HUES64 (cell line): ENCODE results near the gene HADHB.
"Not testable (repeated sequence)": the region's sequence is repeated elsewhere in the genome, so short reads cannot be mapped to it uniquely, and the experiment has no call there.

ENCODE experiments used
- H3K27ac ChIP-seq: 2 replicates; pipeline ENCODE4 v1.7.0; 2013; ENCODE audit warnings: low read depth, low read length, inconsistent platforms
- H3K27me3 ChIP-seq: 2 replicates; pipeline ENCODE4 v1.6.1; 2013; ENCODE audit warnings: mild to moderate bottlenecking, low read length; ENCODE audit not compliant: insufficient read depth
- H3K36me3 ChIP-seq: 2 replicates; pipeline ENCODE4 v1.6.1; 2013; ENCODE audit warnings: mild to moderate bottlenecking, low read length; ENCODE audit not compliant: insufficient read depth
- H3K4me1 ChIP-seq: 2 replicates; pipeline ENCODE4 v1.6.1; 2013; ENCODE audit warnings: mild to moderate bottlenecking, low read length, moderate library complexity; ENCODE audit not compliant: insufficient read depth
- H3K4me3 ChIP-seq: 2 replicates; pipeline ENCODE4 v1.5.1; 2013; ENCODE audit warnings: mild to moderate bottlenecking, low read length, moderate library complexity
- H3K9ac ChIP-seq: 2 replicates; pipeline ENCODE4 v1.6.1; 2013; ENCODE audit warnings: mild to moderate bottlenecking, low read depth, low read length
- H3K9me3 ChIP-seq: 2 replicates; pipeline ENCODE4 v1.6.1; 2013; ENCODE audit warnings: low read depth, low read length; ENCODE audit not compliant: insufficient read depth
- WGBS: fragments of 150-250, 120-280 bp; methylation state at CpG from one replicate; pipeline ENCODE4 v1.1.7; 2013; ENCODE audit warnings: missing lambda C conversion rate; 5-methylcytosine and 5-hydroxymethylcytosine counted together

Gene HADHB

GRCh38 chr2:26298286-26298637, 53.5 kb downstream of the HADHB start:
- WGBS: 4% methylated on average over 17 of the region's 17 CpGs
- Histone ChIP-seq H3K36me3 (no peaks in the 10 kb centered on the region), H3K27me3 (peaks cover 25% of the 10 kb centered on the region; the same call in 1 of the 2 replicates), H3K9me3 (no peaks in the 10 kb centered on the region), H3K9ac (peak overlapping the region; percentile 62), H3K4me3 (peak overlapping the region; percentile 62), H3K4me1 (peaks cover 28% of the 10 kb centered on the region), H3K27ac (no peak overlapping the region)

- H3K9me3 ChIP-seq: no peaks in the 10 kb centered on the region
- H3K27me3 ChIP-seq: peaks cover 25% of the 10 kb centered on the region; the same call in 1 of the 2 replicates
- H3K9ac ChIP-seq: peak overlapping the region; percentile 62
- H3K27ac ChIP-seq: peak overlapping the region; percentile 55; the same call in 1 of the 2 replicates
- 3% methylated on average over 30 of the region's 30 CpGs for WGBS
- H3K36me3 ChIP-seq: no peaks in the 10 kb centered on the region
- peaks cover 28% of the 10 kb centered on the region for H3K4me1 ChIP-seq
- peak overlapping the region; percentile 62 for H3K4me3 ChIP-seq
Measured at GRCh38 chr2:26298638-26299393, 54.1 kb downstream of the HADHB start.

GRCh38 chr2:26299471-26300101, 54.8 kb downstream of the HADHB start:
- Histone ChIP-seq H3K4me1 (peaks cover 28% of the 10 kb centered on the region), H3K36me3 (no peaks in the 10 kb centered on the region), H3K4me3 (peak overlapping the region; percentile 62), H3K27me3 (peaks cover 25% of the 10 kb centered on the region; the same call in 1 of the 2 replicates), H3K9ac (peak overlapping the region; percentile 62), H3K9me3 (no peaks in the 10 kb centered on the region), H3K27ac (peak overlapping the region; percentile 55; the same call in 1 of the 2 replicates)
- WGBS: 5% methylated on average over 8 of the region's 9 CpGs

GRCh38 chr2:26300234-26300925, 55.6 kb downstream of the HADHB start:
- H3K27ac ChIP-seq: no peak overlapping the region
- H3K4me1 ChIP-seq: peaks cover 30% of the 10 kb centered on the region
- WGBS: 62% methylated on average over 20 of the region's 22 CpGs
- H3K27me3 ChIP-seq: peaks cover 25% of the 10 kb centered on the region; the same call in 1 of the 2 replicates
- no peaks in the 10 kb centered on the region for H3K9me3 ChIP-seq
- H3K4me3 ChIP-seq: peak overlapping the region; percentile 62
- no peaks in the 10 kb centered on the region for H3K36me3 ChIP-seq
- H3K9ac ChIP-seq: peak overlapping the region; percentile 62; the same call in 1 of the 2 replicates

- Histone ChIP-seq H3K9me3 (no peaks in the 10 kb centered on the region), H3K4me1 (peaks cover 25% of the 10 kb centered on the region), H3K36me3 (no peaks in the 10 kb centered on the region), H3K4me3 (no peak overlapping the region), H3K27me3 (peaks cover 13% of the 10 kb centered on the region; the same call in 1 of the 2 replicates), H3K27ac (no peak overlapping the region), H3K9ac (no peak overlapping the region)
- 95% methylated on average over 6 of the region's 6 CpGs for WGBS
Measured at GRCh38 chr2:26302846-26303245, 58.1 kb downstream of the HADHB start.

- H3K27ac ChIP-seq, H3K9me3 ChIP-seq, H3K9ac ChIP-seq, H3K4me3 ChIP-seq, H3K36me3 ChIP-seq, H3K27me3 ChIP-seq: not testable (repeated sequence)
- WGBS: 92% methylated on average over 7 of the region's 7 CpGs
- peaks cover 20% of the 10 kb centered on the region for H3K4me1 ChIP-seq
Measured at GRCh38 chr2:26305094-26305493, 60.4 kb downstream of the HADHB start.

GRCh38 chr2:26305540-26305939, 60.8 kb downstream of the HADHB start:
- Histone ChIP-seq H3K9me3 (no peaks in the 10 kb centered on the region), H3K9ac (no peak overlapping the region), H3K27me3 (no peaks in the 10 kb centered on the region), H3K4me3 (no peak overlapping the region), H3K4me1 (peaks cover 15% of the 10 kb centered on the region), H3K36me3 (no peaks in the 10 kb centered on the region), H3K27ac (no peak overlapping the region)
- WGBS: 81% methylated on average over 6 of the region's 6 CpGs

- H3K36me3 ChIP-seq: no peaks in the 10 kb centered on the region
- H3K9me3 ChIP-seq: no peaks in the 10 kb centered on the region
- no peak overlapping the region for H3K4me3 ChIP-seq
- peaks cover 5% of the 10 kb centered on the region for H3K4me1 ChIP-seq
- no peaks in the 10 kb centered on the region for H3K27me3 ChIP-seq
- 89% methylated on average over 10 of the region's 10 CpGs for WGBS
- no peak overlapping the region for H3K9ac ChIP-seq
- no peak overlapping the region for H3K27ac ChIP-seq
Measured at GRCh38 chr2:26309921-26310320, 65.2 kb downstream of the HADHB start.

GRCh38 chr2:26312471-26312870, 67.7 kb downstream of the HADHB start:
- Histone ChIP-seq H3K27me3 (no peaks in the 10 kb centered on the region), H3K36me3 (no peaks in the 10 kb centered on the region), H3K4me3 (no peak overlapping the region), H3K9me3 (no peaks in the 10 kb centered on the region), H3K4me1 (no peaks in the 10 kb centered on the region), H3K9ac (no peak overlapping the region), H3K27ac (no peak overlapping the region)
- WGBS: 94% methylated on average over 9 of the region's 9 CpGs

- WGBS: 92% methylated on average over 12 of the region's 12 CpGs
- Histone ChIP-seq H3K27me3 (no peaks in the 10 kb centered on the region), H3K36me3 (no peaks in the 10 kb centered on the region), H3K4me1 (0 out of 2 replicates have a peak, but pooled peaks cover 2% of the 10 kb centered on the region), H3K9me3 (no peaks in the 10 kb centered on the region), H3K9ac (no peak overlapping the region), H3K4me3 (no peak overlapping the region), H3K27ac (no peak overlapping the region)
Measured at GRCh38 chr2:26313446-26313845, 68.7 kb downstream of the HADHB start.

GRCh38 chr2:26314243-26314642, 69.5 kb downstream of the HADHB start:
- no peak overlapping the region for H3K4me3 ChIP-seq
- H3K27ac ChIP-seq: no peak overlapping the region
- H3K9me3 ChIP-seq: no peaks in the 10 kb centered on the region
- no peak overlapping the region for H3K9ac ChIP-seq
- 82% methylated on average over 8 of the region's 8 CpGs for WGBS
- no peaks in the 10 kb centered on the region for H3K27me3 ChIP-seq
- H3K36me3 ChIP-seq: no peaks in the 10 kb centered on the region
- 0 out of 2 replicates have a peak, but pooled peaks cover 5% of the 10 kb centered on the region for H3K4me1 ChIP-seq
